GM18519 (cell line): ENCODE data around the gene PHETA1.
"Not testable (repeated sequence)": the region's sequence is repeated elsewhere in the genome, so short reads cannot be mapped to it uniquely, and the experiment has no call there.

Source experiments
- ATAC-seq: cut with Tn5 transposase; IDR thresholded peaks from one replicate; pipeline ENCODE4 v1.9.1; 2021; ENCODE audit warnings: mild to moderate bottlenecking, moderate library complexity; ENCODE audit not compliant: unreplicated experiment, low FRiP score

Gene PHETA1

DNA sequence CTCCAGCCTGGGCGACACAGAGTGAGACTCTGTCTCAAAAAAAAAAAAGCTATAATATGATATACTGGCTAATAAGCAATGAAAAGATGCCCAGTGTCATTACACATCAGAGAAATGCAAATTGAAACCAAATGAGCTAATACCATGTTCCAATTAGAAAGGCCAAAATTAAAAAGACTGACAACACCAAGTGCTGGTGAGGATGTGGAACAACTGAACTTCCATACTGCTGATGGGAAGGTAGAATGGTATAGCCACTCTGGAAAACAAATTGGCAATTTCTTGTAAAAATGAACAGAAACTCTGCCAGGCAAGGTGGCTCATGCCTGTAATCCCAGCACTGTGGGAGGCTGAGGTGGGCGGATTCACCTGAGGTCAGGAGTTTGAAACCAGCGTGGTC lies 8.5 kb upstream of the PHETA1 start:
- ATAC-seq, result no peak

DNA sequence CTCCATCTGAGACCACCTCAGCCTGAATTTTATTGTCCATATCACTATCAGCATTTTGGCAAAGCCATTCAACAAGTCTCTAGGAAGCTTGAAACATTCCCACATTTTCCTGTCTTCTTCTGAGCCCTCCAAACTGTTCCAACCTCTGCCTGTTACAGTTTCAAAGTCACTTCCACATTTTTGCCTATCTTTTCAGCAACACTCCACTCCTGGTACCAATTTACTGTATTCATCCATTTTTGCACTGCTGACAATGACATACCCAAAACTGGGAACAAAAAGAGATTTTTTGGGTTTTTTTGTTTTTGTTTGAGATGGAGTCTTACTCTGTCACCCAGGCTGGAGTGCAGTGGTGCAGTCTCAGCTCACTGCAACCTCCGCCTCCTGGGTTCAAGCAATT lies 4.3 kb upstream of the PHETA1 start:
- not testable (repeated sequence) for ATAC-seq

DNA sequence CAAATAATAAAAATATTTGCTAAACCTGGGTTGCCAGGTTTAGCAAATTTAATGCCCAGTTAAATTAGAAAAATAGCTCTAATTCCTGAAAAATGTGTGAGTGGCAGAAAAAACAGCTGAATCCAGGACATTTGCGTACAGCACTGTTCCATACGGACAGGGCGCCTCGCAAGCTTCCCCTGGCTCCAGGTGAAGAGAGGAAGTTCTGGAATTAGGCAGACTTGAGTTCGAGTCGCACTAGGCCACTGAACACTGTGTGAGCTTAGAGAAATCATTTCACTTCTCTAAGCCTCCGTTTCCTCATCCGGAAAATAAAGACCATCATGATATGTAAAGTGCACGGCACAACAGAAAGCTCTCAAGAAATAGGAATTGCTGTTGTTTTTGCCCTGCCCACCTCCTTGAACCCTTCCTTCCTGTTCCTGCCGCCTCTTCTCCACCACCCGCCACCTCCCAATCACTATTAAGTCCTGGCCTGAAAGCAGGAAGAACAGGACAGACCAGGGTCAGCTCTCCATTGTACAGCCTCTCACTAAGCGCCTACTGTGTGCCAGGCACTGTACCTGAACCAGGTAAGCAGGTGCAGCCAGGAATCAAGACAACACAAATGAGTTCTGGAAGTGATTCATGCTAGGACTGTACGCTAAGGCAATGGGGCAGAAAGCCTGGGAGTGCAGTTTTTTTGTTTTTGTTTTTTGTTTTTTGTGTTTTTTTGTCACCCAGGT lies 763 bp upstream of the PHETA1 start:
- no peak for ATAC-seq

DNA sequence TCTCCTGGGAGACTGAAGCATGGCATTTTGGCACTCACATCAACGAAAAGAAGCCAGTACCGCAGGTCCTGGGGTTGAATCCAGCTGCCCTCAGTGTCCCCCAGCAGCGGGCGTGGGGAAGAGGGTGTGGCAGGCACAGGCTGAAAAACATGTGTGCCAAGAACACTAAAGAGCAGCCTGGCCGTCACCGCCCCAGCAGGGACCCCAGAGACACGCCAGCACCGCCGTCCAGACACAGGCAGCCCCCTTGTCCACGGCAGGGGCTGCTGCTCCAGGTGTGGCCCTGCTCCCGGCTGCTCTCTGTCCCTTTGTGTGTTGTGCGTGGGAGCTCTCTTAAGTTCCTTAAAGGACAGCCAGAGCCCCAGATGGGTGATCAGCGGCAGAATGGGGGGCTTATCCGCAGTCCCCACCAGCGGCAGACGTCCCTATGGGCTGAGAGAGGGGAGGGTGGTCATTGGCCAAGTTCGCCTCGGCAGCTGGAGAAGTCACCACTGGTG lies 556 bp downstream of the PHETA1 start:
- ATAC-seq, result no peak

DNA sequence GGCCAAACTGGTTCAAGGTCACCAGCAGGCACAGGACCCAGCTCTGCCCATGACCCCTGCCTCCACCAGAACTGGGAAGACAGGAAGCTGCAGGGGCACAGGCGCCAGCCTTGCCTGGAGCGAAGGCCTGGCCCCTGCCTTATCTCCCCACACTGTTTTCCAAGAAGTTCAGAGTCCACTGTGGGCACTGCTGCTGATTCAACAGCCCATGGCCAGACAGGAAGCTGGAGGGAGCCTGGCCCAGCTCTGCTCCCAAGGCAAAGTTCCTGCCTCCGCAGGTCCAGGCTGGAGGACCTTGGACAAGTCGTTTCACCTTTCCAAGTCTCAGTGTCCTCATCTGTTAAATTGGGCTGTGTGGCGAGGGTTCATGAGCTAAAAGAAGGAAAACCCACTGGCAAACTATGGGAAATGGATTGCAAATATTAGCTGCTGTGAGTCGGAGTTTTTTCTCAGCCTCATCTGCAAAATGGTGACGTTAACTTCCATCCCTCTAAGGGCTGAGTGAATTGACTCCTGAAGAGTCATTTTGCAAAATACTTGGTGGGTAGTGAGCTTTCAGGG lies 1.2 kb downstream of the PHETA1 start:
- no peak for ATAC-seq

DNA sequence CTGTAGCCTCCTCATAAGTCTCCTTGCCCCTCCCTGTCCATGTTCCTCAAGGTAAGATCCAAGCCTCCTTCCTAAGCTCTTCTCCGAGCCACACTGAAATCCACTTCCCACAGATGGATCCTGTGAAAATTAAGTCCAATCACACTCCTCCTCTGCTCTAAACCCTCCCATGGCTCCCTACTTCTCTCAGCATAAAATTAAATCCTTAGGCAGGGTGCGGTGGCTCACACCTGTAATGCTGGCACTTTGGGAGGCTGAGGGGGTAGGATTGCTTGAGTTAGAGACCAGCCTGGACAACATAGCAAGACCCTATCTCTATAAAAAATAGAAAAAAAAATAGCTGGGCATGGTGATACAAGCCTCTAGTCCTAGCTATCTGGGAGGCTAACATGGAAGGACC lies 2.3 kb downstream of the PHETA1 start:
- ATAC-seq, result no peak

DNA sequence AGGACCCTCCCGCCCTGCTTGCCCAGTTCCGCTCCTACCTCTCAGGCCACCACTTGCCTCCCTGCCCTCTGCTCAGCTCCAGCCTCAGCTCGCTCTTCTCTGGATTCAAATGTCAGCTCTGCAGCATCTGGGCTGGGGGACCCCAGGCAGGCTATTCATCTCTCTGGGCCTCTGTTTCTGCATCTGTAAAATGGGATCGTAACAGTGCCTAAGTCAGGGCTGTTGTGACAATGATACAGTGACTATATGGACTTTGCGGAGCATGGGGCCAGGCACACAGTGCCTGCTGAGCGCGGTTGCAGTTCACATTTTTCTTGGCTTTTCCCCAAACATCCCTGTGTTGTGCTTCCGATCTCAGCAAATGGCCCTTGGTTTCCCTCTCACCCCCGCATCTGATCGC lies 2.8 kb downstream of the PHETA1 start:
- no peak for ATAC-seq

DNA sequence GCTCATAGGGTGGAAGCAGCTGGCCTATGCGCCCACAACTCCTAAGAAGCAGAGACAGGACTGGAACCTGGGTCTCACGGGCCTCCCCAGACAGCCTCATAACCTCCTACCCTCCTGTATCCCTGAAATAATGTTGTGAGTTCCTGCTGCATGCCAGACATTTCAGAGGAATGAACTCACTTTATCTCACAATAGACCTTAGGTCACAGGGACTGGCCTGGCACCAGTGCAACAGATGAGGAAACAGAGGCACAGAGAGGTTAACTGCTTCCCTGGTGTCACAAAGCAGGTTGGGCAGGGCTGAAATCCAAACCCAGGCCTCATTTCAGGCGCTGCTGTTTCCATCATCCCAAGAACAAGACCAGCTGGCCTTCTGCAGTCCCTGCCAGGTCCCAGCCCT lies 5.3 kb downstream of the PHETA1 start:
- no peak for ATAC-seq

DNA sequence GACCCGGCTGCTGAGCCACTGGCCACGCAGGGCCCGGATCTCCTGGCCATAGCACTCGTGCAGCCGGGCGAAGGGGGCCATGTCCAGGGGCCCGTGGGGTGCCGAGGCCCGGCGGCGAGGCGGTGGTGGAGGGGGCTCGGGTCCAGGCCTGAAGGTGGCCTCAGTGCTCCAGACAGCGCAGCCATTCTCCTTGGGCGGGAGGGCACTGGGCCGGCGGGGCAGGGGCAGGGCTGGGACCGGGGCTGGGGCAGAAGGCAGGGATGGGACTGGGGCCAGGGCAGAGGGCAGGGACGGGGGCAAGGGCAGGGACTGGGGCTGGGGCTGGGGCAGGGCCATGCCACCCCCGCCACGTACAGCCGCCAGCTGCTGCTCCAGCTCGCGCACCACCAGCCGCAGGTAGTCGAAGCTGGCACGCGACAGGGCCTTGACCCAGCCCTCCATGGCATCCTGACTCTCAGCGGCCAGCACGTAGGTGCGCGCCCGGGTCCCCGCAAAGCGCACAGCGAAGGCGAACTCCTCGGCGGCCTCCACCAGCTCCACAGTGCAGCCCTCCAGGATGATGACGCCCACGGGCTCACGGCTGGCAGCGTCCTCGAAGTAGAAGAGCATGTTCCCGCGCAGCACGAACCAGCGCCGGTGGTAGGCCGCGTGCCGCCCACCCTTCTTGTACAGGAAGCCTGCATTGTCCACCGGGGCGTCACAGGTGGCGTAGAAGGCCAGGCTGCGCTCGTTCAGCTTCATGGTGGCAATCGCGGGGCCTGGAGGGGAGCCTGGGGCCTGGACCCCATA lies 6.0 kb downstream of the PHETA1 start:
- ATAC-seq, result no peak

DNA sequence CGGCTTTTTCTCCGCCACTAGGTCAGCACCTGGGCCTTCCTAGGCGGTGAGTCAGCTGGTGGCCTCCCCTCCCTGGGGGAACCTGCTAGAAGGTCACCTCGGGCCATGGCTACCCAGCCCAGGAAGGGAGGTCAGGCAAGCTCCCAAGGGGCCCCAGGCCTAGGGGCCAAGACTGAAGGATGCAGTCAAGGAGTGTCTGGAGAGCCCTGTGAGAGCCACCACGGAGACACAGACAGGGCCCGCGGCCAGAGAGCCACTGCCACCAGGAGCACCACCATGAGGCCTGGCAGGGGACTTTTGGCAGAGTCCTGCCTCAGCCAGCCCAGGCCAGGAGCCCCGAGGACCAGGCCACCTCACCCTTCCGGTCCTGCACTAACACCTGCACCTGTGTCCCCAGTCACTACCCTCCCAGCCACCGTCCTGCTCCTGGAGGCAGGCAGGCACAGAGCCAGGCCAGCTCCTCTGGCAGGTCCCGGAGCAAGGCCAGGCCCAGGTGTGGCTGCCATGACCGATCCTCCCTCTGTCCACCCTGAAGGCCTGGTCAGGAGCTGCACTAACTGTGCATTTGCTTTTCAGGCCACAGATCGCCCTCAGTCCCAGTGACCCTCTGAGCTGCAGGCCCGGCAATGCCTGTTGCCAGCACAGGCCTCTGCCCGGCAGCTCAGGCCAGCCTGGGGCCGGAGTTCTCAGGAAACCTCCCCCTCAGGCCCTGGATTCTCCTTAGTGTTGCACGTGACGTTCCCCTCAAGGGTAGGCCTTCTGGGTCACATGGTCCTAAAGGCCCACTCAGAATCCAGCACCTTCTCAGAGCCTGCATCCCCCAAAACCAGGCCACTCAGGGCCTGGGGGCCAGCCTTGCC lies 6.9 kb downstream of the PHETA1 start:
- no peak for ATAC-seq

DNA sequence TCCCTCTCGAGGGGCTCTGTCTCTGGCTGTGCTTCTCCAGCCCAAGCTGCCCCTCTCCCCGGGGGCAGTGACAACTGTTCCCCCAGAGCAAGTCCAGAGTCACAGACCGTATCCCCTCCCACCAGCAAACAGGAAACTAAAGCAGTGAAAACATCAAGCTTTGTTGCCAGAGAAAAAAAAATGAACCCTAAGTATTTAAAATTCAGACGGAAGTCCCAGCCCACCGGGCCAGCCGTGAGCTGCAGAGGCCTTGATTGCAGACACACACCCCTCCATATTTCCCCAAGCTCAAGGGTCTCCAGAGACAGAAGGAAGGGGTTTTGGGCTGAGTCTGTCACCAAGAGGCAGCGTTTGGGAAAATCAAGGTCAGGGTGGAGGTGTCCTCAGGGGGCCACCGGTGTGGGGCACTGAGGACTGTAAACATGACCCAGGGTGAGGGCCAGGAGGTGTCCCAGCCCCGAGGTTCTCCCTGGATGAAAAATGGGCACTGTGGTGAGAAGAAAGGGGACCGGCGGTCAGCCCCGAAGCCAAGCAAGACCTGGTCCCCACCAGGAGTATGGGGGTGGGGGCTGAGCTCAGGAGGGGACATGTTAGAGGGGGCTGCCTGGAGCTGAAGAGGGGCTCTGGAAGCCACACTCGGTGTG lies 7.7 kb downstream of the PHETA1 start:
- ATAC-seq, result no peak

DNA sequence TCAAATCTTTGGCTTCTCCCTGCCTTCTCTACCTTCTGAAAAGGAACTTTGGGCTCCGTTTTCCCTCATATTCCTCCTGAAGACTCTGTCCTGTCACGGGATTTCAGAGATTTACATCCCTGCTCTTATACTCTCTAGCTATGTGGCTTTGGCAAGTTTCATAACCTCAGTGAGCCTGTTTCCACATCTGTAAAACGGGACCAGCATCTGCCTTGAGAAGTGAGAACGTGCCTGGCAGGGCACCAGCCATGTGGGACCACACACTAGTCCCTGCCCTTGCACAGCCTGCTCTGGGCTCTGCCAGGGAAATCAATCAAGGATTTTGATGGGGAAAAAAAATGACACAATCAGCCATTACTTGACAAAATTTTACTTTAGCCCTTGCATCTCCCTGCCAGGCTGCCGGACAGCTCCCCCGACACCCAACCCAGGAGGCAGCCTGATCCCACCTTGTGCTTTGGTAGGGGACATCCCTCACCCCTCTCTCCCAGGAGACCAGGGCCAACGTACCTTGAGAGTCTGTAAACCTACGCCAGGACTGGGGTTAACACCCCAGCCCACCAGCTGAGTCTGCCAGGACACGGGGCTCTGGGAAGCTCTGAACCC lies 8.5 kb downstream of the PHETA1 start:
- ATAC-seq, result no peak

DNA sequence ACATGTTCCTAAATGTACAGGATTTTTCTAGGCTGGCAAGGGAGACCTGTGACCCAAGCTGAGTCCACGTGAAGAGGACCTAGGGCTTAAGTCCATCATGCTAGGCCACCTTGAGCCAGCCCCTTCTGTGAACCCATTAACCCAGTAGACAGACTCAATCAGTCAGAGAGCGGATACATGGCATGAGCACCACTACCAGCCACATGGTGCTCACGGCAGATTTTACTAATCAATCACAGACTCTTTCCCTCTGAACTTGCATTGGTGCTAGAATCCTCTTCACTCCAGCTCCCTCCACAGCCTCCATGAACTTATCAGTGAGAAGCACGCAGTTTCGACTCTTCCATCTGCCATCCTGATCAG lies 9.0 kb downstream of the PHETA1 start:
- ATAC-seq, result no peak

DNA sequence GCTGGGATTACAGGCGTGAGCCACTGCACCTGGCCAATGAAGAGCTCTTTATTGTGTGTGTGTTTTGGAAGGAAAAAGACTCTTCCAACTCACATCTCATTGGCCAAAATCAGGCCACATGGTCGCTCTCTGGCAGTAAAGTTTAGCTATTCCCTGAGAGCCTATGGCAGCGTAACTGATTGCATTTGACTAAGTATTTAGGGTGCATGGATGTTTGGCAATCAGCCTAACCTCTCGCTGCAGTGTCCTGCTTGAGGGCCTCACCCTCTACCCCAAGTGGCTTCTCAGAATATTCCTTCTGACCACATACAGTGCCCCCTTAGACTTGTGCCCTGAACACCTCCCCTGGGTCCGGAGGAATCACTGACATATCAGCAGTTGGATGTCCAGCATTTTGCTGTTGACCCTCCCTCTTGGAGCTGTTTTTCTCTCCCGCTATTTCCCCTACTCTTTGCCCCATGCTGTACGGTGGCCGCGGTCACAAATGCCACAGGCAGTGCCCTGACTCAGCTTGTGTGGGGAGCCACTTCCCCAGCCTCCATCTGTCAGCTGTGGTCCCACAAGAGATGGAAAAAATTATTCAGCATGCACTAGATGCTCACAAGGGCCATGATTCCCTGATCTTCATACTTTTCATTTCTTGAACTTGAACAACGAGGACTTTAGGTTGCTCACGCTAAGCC lies 9.5 kb downstream of the PHETA1 start:
- no peak for ATAC-seq

DNA sequence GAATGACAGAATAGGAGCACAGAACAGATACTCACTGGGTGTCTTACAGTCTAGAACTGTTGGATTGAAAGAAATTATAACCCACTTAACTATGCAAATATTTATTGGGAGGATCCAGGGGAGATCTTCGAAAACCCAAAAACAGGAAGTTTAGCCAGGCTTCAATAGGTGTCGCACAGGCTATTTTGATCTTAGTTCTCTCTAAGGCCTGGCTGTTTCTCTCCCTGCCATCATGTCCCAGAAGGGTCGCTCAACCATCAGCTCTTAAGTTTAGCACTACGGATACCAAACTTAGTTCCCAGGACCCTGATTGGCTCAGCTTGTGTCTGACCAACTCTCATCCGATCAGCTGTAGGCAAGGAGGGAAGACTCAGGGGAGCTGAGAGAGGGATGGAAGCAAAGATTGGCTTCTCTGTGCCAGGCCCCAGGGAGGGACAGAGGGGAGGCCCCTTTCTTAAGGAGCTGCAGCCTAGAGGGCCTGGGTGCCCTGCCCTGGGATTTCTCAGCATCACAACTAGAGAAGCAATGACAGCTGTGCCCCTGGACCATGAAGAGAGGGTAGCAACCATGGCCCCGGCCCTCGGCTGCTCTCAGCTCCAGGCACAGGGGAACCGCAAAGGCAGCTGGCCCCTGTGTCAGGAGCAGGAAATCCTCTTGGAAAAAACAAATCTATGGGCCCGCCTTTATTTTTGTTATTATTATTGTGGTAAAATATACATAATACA lies 13.5 kb downstream of the PHETA1 start:
- ATAC-seq, result no peak

DNA sequence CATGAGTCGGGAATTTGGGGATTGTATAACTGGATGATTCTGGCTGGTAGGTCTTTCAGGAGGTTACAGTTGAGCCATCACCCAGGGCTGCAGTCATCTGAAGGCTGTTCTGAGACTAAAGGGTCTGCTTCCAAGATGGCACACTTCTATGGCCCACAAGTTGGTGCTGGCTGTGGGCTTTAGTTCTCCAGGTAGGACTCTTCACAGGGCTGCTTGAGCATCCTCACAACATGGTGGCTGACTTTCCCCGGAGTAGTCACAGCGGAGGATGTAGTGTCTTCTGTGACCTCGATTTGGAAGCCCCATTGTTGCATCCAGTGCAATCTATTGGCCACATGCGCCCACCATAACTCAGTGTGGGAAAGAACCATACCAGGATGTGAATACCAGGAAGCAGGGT lies 14.4 kb downstream of the PHETA1 start:
- ATAC-seq, result no peak

DNA sequence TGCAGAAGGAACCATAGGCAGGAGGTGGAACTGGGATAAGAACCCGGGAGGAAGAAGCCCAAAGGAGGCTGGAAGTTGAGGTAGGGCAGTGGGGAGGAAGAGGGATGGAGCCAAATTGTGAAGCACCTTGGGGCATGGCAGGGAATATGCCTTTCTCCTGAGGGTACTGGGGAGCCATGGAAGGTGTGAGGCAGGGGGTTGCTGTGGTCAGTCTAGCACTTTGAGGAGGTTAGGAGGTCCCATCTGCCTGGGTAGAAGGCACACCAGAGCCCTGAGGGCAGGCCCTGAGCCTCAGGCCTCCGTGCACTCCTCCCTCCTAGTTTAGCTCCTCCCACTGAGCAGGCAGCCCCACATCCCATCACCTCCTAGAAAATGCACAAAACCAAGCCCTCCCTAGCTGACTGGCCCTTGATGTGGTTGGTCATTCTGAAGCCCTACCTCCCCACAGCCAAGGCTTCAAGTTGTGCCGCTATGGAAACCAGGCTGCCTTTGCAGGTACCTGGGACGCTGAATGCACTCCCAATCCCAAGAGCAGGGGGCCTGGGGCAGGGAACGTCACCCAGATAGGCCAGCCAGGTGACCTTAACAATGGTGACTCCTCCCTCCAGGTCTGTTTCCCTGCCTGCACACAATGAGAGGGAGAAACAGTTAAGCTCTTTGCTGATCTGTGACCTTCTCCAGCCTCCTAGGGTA lies 15.1 kb downstream of the PHETA1 start:
- ATAC-seq, result no peak

DNA sequence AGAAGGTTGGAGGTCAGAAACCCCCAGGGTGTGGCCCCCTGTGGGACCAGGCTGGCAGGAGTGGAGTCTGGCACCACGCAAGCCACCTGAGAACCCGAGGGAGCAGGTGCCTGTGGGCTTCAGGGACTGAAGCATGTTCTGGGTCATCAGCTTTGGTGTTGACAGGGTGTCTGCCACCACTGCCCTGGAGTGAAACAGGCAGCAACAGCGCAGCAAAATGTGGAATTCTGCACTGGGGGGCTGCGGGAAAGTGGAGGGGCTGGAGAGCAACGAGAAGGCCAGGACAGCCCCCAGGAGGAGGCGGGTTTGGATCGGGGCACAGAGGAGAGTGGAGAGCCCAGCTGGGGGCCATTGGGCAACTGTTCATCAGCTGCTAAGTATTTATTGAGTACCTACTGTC lies 15.9 kb downstream of the PHETA1 start:
- ATAC-seq, result no peak
